HG03521 (cell line): ENCODE data around the gene CNKSR3.

Source experiments
- ATAC-seq: cut with Tn5 transposase; IDR thresholded peaks from one replicate; pipeline ENCODE4 v1.9.1; 2021; ENCODE audit warnings: mild to moderate bottlenecking, moderate library complexity; ENCODE audit not compliant: unreplicated experiment

CNKSR3 gene

DNA sequence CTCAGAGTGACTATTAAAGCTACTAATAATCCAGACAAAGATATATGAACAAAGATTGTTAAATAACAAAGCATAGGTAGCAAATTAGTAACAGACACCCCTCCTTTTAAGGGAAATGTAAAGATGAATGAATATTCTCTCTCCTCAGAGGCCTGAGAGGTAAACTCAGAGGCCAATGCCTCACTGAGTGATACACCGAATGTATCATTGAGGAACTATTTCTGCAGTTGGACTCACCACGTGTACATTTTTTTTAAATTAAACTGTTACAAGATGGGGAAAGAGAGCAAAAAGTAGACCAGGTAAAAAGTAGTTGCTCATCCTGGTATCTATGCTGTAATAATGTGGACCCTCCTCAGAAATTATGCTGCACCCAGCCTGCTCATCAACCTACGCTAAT, 81.6 kb downstream of the CNKSR3 start:
- ATAC-seq: no peak

GRCh38 chr6:154427446-154427845, 83.0 kb downstream of the CNKSR3 start:
- ATAC-seq: no peak

DNA sequence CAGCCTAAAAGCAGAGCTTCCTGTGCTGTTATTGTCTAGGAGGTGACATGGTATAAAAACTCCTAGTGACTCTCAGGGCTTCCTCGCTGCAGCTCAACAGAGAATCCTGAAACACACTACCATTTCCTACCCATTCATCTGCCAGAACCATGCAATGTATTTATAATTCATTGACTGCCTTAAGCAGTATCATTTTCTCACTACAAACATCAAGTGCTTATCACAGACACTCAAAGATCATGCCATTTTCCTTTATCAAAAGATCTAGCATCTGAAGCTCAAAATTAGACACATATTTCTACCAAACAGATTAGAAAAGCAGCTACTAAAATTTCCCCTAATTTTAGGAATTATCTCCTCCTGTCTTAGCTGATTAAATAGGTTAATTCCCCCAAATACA, 83.5 kb downstream of the CNKSR3 start:
- no peak for ATAC-seq

GRCh38 chr6:154425034-154425433, 85.5 kb downstream of the CNKSR3 start:
- ATAC-seq: no peak

- ATAC-seq: no peak
These were observed 96.3 kb downstream of the CNKSR3 start for GRCh38 chr6:154414021-154414813.

- no peak for ATAC-seq
These were observed 98.2 kb downstream of the CNKSR3 start for GRCh38 chr6:154412106-154412820.

DNA sequence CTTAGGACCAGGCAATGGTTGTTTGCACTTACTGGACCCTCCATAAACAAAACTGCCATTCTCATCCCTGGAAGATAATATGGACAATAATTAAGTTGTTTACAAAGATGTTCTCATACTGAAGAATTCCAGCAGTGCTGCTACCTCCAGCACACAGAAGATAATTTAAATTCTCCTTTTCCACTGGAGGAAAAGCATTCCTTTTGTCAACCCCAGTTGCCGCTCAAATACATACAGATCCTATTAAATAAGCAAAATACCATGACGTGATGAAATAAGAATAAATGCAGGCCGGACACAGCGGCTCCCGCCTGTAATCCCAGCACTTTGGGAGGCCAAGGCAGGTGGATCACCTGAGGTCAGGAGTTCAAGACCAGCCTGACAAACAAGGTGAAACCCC, 99.4 kb downstream of the CNKSR3 start:
- no peak for ATAC-seq

DNA sequence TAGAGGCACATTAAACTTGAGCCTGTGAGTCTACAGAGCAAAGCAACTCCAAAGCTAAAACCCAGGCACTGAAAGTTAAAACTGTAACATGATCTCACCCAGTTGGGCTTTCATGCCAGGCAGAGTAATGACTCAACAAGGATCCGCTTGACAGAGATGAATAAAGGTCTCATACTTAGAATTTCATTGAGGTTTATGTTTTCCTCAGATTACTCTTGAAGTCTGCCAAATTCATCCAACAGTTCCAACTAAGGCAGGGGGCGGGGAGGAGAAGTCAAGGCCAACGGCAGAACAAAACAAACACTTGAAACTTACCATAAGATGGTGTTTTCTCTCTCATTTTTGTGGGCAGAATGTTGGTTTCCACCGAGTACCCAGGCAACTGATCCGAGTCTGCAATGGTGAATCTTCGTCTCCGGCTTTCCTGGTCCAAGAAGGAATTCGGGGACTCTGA, 99.8 kb downstream of the CNKSR3 start:
- ATAC-seq: no peak

DNA sequence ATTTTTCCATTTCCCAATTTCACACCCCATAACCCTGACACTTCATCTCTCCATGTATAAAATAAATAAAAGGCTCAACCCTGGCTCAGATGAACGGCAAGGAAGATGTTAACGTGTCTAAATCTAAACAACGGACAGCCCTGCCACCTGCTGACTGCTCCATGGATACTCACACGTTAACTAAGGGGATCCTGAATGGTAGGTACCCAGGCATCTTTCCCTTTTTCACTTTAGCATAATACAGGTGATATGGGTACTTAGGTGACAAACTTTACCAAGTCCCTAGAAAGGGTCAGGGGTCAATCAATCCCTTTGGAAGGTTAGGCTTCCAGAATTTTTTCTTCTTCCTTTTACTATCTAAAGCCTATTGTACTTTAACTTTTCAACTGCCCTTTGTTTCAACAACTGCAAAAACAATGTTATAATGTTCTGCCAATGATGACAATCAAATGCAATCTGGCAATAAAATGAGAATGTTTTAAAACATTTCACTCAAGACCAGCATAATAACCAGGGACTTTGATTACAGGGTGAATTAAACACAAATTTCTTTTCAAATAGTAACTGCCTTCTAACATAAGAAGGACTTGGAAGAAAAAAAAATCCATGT, 101.5 kb downstream of the CNKSR3 start:
- no peak for ATAC-seq

DNA sequence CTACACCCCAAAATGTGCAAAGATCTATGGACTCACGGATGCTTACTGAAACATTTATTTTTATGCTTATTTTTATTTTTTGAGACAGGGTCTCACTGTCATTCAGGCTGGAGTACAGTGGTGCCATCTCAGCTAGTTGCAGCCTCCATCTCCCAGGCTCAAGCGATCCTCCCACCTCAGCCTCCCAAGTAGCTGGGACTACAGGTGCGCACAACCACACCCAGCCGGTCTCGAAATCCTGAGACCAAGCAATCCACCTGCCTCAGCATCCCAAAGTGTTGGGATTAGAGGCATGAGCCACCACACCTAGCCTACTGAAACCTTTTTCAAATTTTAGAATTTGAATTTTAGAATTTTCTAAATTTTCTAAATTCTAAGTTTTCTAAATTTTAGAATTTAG, 103.0 kb downstream of the CNKSR3 start:
- ATAC-seq: no peak

GRCh38 chr6:154406869-154407268, 103.6 kb downstream of the CNKSR3 start:
- no peak for ATAC-seq

GRCh38 chr6:154406301-154406700, 104.2 kb downstream of the CNKSR3 start:
- no peak for ATAC-seq

- no peak for ATAC-seq
These were observed 105.6 kb downstream of the CNKSR3 start for GRCh38 chr6:154404791-154405400.

GRCh38 chr6:154403788-154404187, 106.7 kb downstream of the CNKSR3 start:
- ATAC-seq: no peak

DNA sequence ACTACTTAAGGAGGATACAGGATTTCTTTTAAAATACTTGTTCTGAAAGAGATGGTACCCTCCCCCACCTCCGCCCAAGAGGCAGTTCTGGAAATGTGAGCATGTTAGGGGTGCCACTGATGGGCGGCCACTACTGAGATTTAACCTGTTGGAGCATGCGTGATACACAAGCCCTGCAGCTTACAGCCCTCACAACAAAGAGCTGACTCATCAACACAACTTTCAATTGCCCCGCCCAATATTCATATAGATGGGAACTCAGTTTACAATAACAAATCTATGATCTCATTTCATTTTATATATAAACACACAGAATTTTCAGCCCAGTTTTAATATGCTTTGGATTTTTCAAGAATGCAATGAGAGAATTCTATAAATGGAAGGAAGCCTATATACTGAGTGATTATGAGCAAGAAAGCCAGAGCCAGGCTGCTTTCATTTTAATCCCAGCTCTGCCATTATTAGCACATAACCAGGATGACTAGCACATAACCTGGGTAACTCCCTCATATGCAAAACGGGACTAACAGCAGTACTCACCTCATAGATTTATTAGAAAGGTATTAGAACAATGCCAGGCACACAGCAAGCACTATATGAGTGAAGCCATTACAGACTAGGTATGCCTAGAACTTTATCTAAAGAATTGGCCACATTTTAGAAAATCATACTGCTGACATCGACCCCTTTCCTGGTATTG, 108.3 kb downstream of the CNKSR3 start:
- no peak for ATAC-seq

GRCh38 chr6:154399097-154399496, 111.4 kb downstream of the CNKSR3 start:
- ATAC-seq: no peak

GRCh38 chr6:154397491-154398195, 112.8 kb downstream of the CNKSR3 start:
- ATAC-seq: no peak

- no peak for ATAC-seq
These were observed 114.6 kb downstream of the CNKSR3 start for GRCh38 chr6:154395878-154396277.

DNA sequence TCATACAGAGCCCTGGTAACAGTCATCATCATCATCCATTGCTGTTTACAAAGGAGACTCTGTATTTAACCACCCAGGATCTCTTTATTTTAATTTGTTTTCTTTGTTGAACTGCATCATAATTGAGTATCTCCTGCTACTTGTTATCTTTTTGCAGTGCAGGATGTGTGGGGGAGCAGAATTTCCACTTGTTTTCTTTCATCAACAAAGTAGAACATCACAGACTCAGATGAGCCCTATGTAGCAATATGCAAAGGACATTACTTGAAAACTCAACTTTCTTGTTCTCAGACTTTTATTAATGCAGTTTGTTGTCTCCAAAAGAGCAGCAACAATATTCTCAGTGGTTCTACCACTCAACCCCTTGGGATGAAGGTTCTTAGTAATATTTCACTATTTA, 115.2 kb downstream of the CNKSR3 start:
- ATAC-seq: no peak

DNA sequence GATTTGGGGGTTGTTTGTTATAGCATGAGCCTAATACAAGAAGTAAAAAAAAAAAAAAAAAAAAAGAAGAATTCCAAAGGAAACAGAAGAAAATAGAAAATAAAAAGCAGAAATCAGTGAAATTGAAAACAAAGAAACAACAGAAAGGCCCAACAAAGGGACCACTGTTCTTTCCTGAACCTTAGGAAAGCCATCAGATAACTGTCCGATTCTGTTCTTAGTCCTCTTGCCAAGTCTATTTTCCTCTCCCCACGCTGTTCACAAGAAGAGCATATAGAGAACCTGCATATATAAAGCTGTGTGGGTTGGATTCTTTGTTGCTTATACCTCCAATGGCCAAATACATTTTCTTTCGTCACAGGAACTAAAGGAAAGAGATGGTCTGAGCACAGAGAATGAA, 115.9 kb downstream of the CNKSR3 start:
- ATAC-seq: no peak
